A549 treated with CORT108297 at 1 μM for 4 hours (cell line): ENCODE measurements around the gene GNPAT. TPM values are rescaled to one million over a fixed set of nuclear protein-coding genes. Genes with fewer than 3 reads are reported as not detected.

ENCODE experiments used
- total RNA-seq: library from RNA; stranded (reverse); fragments of 200-300 nt; extraction: Qiagen RNA extraction; gene quantifications from 5 replicates; pipeline ENCODE4 v1.2.3, GENCODE V29; 2022

Gene GNPAT
- total RNA-seq = 35.3 to 42.8 TPM (median 36.7 TPM) in 5 replicates

DNA sequence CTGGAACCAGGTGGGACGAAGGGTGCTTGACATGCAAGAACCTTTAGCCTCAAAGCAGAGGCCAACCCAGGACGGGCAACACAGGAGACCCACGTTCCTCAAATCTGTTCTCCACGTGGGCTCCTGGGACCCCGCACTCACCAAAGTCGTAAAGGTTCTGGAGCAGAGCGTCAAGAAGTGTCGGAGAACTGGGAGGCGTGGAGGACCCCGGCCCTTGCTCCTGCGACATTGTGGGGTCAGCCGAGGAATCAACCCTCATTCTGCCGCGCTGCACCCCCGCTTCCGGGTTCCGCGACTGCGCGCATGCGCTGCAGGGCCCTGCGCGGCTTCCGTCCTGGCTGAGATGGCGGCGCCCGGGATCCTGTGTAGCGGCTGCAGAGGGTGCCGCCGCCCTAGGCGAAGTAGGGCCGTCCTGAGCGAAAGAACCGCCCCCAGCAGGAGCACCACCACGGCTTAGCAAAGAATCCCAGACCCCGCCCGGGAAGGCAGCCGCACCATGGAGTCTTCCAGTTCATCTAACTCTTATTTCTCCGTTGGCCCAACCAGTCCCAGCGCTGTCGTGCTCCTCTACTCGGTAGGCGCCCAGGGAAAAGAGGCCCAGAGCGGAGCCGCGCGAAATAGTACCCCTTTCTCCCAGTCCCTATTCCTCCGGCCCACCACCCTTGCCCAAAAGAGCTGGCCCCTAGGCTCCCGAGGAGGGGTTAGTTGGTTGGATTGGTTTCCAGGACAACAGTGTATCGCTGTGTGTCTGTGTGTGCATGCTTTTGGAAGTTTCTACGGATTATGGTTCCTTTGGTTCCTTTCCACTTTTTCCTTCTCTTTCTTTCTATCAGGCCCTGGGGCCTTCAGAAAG lies at the start of gene GNPAT:
Gene GNPAT, plus strand, starts transcription at position 330 of the 853 bp plus-strand sequence. Its CDS starts 167 bp downstream, at position 497.

Other genes starting within 250 kb of the GNPAT start
- 11.8 to 19.3 TPM (median 16.5 TPM) in 5 replicates for gene FAM89A, start 201.0 kb upstream of the GNPAT start, total RNA-seq
- 0.14 to 0.25 TPM (median 0.20 TPM) in 5 replicates for gene TRIM67, start 79.2 kb upstream of the GNPAT start, total RNA-seq
- gene EXOC8, start 96.6 kb downstream of the GNPAT start, total RNA-seq = 7.0 to 9.1 TPM (median 7.7 TPM) in 5 replicates
- 11.4 to 13.8 TPM (median 12.4 TPM) in 5 replicates for gene SPRTN, start 97.1 kb downstream of the GNPAT start, total RNA-seq
- 44.0 to 57.8 TPM (median 54.2 TPM) in 5 replicates for gene EGLN1, start 181.1 kb downstream of the GNPAT start, total RNA-seq